ENCODE measurements around the gene MED19.

DNA sequence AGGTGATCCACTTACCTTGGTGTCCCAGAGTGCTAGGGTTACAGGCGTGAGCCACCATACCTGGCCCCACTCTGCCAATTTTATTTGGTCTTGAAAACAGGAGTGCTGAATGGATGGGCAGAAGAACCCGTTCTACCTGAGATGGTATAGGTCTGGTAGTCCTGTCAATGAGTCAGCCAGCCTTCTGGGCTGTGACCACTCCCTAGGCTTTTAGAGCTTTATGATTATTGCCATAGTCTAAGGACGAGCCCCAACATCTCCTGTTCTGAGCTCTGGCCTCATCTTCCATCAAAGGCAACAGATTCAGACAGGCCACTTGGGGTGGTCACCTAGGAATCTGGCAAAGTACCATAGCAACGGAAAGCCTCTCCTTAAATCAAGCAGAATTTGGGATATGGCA, 32.6 kb downstream of the MED19 start:
- TF ChIP-seq, protein P1, sequence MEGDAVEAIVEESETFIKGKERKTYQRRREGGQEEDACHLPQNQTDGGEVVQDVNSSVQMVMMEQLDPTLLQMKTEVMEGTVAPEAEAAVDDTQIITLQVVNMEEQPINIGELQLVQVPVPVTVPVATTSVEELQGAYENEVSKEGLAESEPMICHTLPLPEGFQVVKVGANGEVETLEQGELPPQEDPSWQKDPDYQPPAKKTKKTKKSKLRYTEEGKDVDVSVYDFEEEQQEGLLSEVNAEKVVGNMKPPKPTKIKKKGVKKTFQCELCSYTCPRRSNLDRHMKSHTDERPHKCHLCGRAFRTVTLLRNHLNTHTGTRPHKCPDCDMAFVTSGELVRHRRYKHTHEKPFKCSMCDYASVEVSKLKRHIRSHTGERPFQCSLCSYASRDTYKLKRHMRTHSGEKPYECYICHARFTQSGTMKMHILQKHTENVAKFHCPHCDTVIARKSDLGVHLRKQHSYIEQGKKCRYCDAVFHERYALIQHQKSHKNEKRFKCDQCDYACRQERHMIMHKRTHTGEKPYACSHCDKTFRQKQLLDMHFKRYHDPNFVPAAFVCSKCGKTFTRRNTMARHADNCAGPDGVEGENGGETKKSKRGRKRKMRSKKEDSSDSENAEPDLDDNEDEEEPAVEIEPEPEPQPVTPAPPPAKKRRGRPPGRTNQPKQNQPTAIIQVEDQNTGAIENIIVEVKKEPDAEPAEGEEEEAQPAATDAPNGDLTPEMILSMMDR (IDR thresholded peaks at IDR 0.05) = no peak
- TF ChIP-seq POLR2A (IDR thresholded peaks at IDR 0.05; ENCODE audit: low read depth) = no peak

Measured in esophagus muscularis mucosa (tissue), 3 donors.